AG08396 (cell line): Measurements from ENCODE around the gene CT47A7.
"Not testable (repeated sequence)": the region's sequence is repeated elsewhere in the genome, so short reads cannot be mapped to it uniquely, and the experiment has no call there.

Source experiments
- DNase-seq: peaks from one replicate; pipeline ENCODE4 v3.0.0; 2012; ENCODE audit warnings: low spot score, mixed read lengths

The CT47A7 gene

DNA sequence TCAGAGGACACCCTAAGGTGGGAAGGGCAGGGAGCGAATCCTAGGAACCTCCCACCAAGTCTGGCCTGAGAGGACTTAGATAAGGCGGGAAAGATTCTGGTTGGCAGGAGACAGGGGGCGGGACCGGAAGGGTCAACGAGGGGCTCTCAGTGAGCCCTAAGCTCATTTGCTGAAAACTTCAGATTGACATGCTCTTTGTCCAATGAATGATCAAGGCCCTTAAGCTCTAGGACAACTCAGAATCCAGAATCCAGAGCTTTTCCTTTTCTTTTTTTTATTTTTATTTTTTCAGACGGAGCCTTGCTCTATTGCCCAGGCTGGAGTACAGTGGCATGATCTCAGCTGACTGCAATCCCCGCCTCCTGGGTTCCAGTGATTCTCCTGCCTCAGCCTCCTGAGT, at the start of gene CT47A7:
Gene CT47A7, minus strand, starts transcription at position 101 of the 400 bp plus-strand sequence. CDS start 255 bp downstream, outside the sequence.
- not testable (repeated sequence) for DNase-seq

DNA sequence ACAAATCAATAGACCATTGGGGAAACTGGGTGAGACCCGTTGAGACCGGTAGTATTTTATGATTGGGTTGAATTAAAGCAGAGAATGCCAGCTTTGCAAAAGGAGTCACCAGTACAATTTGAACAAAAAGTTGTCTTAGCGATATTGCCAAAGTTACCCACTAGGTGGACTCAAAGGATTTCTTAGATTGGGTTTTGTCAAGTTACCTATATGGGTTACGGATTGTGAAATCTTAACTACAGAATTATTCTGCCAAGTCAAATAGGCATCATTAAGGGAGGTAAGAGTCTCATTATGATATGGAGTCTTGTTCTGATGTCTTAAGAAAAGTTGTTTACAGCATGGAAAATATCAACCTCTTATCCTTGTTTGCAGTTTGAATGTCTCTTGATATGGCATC, 44.2 kb upstream of the CT47A7 start:
- DNase-seq: no peak

DNA sequence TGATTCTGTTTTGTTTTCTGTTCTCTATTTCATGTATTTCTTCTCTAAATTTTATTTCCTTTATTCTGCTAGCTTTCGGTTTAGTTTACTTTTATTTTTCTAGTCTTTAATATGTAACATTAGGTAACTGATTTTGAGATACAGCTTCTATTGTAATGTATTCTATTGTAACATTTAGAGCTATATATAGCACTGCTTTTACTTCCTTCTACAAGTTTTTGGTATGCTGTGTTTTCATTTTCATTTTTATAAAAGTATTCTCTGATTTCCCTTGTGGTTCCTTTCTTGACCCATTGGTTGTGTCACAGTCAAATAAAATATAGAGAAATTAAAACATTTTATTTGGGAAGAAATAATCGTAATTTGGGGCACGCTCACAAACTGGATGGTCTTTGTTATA, 43.0 kb upstream of the CT47A7 start:
- DNase-seq: no peak

DNA sequence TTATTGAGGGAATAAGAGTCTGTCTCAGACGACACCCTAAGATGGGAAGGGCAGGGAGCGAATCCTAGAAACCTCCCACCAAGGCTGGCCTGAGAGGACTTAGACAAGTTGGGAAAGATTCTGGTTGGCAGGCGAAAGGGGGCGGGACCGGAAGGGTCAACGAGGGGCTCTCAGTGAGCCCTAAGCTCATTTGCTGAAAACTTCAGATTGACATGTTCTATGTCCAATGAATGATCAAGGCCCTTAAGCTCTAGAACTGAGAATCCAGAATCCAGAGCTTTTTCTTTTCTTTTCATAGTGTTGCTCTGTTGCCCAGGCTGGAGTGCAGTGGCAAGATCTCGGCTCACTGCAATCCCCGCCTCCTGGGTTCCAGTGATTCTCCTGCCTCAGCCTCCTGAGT, 29.3 kb upstream of the CT47A7 start, which contains the start of gene CT47A1:
Gene CT47A1, minus strand, starts transcription at position 101 of the 400 bp plus-strand sequence. CDS start 231 bp downstream, outside the sequence.
- DNase-seq: not testable (repeated sequence)
